Mammary epithelial cell (primary cell): ENCODE measurements around the gene OLFML2B.

Experiments used
- EZH2 ChIP-seq: IDR thresholded peaks from 2 replicates; pipeline ENCODE4 v1.6.1; 2012; ENCODE audit warnings: low read length, inconsistent platforms, borderline replicate concordance
- TF ChIP-seq, protein P1 (sequence below), 2 donors: IDR thresholded peaks in 1 of 2; conservative IDR thresholded peaks in 1 of 2; 2 replicates each; pipeline ENCODE4 v1.5.1; 2011 to 2012; ENCODE audit warnings: inconsistent platforms in 2 of 2, low read length in 2 of 2, mild to moderate bottlenecking in 2 of 2, control low read depth in 1 of 2, low read depth in 1 of 2; ENCODE audit not compliant: insufficient read depth in 1 of 2; ENCODE audit errors: extremely low read depth in 1 of 2

DNA sequence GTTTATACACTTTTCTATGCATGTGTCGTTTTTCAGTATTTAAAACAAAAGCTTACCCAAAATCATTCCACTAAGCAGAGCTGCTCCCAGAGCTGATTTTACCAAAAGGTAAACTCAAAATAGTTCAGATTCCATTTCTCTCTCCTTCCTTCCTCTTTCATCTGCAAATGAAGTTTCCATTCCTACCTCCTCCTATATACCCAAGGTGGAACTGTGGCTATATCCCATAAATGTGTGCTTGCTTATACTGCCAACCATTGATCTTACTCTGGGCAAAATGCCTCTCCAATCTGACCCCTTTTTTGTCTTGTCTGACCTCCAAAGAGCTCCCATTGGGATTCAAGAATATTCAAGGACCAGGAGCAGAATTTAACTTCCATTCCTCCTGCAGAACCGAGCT is 9.5 kb downstream of the OLFML2B start:
- TF ChIP-seq, protein P1, sequence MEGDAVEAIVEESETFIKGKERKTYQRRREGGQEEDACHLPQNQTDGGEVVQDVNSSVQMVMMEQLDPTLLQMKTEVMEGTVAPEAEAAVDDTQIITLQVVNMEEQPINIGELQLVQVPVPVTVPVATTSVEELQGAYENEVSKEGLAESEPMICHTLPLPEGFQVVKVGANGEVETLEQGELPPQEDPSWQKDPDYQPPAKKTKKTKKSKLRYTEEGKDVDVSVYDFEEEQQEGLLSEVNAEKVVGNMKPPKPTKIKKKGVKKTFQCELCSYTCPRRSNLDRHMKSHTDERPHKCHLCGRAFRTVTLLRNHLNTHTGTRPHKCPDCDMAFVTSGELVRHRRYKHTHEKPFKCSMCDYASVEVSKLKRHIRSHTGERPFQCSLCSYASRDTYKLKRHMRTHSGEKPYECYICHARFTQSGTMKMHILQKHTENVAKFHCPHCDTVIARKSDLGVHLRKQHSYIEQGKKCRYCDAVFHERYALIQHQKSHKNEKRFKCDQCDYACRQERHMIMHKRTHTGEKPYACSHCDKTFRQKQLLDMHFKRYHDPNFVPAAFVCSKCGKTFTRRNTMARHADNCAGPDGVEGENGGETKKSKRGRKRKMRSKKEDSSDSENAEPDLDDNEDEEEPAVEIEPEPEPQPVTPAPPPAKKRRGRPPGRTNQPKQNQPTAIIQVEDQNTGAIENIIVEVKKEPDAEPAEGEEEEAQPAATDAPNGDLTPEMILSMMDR (conservative IDR thresholded peaks at IDR 0.05 in 1 of 2, IDR thresholded peaks at IDR 0.05 in 1 of 2; ENCODE audit: extremely low read depth in 1 of 2, insufficient read depth in 1 of 2, low read depth in 1 of 2, low read length in 2 of 2): no peak
- no peak for TF ChIP-seq EZH2
